HG02840 (cell line): ENCODE measurements around the gene MSRB2.

Experiments
- ATAC-seq: cut with Tn5 transposase; IDR thresholded peaks from one replicate; pipeline ENCODE4 v1.9.1; 2021; ENCODE audit warnings: mild to moderate bottlenecking, moderate library complexity, moderate number of reproducible peaks; ENCODE audit not compliant: unreplicated experiment, low FRiP score

Gene MSRB2

DNA sequence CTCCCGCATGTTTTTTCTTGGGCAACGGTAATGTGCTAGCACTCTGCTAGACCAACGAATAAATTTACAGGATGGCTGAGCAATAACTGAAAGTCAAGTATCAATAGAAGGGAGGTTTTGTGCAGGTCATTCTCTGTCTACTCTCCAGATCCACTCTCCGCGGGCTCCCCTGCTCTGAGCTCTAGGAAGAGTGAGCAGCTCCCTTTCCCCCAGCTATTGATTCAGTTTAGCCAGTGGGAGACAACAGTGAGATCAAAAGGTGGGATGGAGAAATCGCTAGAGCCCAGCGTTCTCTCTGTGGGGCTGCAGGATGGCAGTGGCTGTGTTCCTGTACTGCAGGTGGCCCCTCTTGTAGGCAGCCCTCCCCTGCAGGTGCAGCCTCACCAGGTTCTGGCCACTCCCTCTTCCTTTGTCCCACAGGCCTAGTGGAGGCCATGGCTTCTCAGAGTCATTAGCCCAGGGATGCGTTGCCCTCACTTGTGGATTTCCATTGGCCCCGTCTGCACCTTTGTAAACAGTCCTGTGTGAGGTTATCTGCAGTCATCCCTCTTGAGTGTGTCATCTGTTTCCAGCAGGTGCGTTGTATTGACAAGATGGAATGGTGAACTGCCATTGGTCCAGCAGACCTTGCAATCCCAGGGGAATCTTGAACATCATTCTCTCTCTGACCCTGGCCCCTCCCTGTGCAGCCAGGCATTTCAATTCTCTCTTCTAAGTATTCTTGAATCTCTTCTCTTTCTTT lies 11.1 kb downstream of the MSRB2 start:
- ATAC-seq, result no peak

- no peak for ATAC-seq
Measured at GRCh38 chr10:23110722-23111516, 15.5 kb downstream of the MSRB2 start.

GRCh38 chr10:23111517-23112286 lies 16.3 kb downstream of the MSRB2 start:
- ATAC-seq, result no peak

- ATAC-seq, result no peak
Measured at GRCh38 chr10:23114228-23114850, 19.0 kb downstream of the MSRB2 start.

GRCh38 chr10:23116486-23117205 lies 21.3 kb downstream of the MSRB2 start:
- ATAC-seq, result no peak

GRCh38 chr10:23120001-23120934 lies 24.9 kb downstream of the MSRB2 start:
- no peak for ATAC-seq

DNA sequence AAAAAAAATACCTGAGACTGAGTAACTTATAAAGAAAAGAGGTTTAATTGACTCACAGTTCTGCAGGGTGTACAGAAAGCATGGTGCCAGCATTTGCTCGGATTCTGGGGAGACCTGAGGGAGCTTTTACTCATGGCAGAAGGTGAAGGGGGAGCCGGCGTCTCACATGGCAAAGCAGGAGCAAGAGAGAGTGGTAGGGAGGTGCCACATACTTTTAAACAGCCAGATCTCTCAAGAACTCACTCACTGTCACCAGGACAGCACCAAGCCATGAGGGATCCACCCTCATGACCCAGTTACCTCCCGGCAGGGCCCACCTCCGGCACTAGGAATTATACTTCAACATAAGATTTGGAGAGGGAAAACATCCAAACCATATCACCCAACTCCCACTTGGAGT lies 25.8 kb downstream of the MSRB2 start:
- no peak for ATAC-seq

GRCh38 chr10:23136462-23136861 lies 41.1 kb downstream of the MSRB2 start:
- ATAC-seq, result no peak

DNA sequence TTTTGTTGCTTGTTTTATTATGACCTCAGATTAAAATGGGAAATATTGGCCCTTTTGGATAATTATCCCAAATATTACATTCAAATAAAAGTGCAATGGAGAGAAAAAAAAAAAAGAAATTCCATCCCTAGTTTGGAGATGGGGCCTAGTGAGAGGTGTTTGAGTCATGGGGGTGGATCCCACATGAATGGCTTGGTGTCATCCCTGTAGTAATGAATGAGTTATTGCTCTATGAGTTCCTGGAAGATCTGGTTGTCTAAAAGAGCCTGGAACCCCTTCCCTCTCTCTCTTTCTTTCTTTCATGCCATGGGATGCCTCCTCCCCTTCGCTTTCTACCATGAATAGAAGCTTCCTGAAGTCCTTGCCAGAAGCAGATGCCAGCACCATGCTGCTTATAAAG lies 44.3 kb downstream of the MSRB2 start:
- no peak for ATAC-seq

GRCh38 chr10:23141995-23142394 lies 46.6 kb downstream of the MSRB2 start:
- no peak for ATAC-seq

DNA sequence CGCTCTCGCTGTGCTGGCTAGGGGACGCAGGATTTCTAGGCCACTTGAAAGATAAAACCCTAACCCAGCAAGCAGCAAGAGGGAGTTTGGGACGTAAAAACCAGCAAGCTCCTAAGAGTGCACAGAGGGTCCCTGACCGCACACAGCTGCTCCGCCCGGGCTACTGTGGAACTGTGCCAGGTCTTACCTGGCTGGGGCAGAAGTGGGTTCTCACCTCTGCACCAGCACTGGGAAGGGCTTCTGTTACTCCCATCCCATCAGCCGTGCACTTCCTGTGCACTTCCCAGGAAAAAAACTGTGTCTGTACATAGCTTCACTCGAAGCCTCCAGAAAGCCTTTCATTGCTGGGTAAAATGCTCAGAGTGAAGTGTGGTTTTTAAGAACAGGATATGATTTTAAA lies 50.9 kb downstream of the MSRB2 start:
- ATAC-seq, result no peak

- no peak for ATAC-seq
Measured at GRCh38 chr10:23147035-23147434, 51.7 kb downstream of the MSRB2 start.

GRCh38 chr10:23148214-23148613 lies 52.8 kb downstream of the MSRB2 start:
- no peak for ATAC-seq

GRCh38 chr10:23150091-23150490 lies 54.7 kb downstream of the MSRB2 start:
- no peak for ATAC-seq

DNA sequence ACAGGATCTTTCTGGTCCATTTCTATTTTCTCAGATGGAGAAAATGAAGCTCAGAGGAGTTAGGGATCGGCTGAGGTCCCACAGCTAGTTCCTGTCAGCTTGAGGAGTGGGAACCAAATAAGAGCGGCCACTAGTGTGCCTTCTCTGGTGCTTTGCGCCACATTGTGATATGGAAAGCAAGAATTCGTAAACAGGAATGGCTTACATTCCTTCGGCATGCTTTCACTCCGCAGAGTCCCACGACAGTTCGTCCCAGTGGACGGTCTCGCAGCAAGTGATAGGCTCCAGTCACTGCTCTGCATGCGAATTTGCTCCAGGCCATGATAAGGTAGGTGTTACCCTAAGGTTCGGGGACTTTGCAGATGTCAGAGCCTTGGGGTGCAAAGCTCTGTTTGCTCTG lies 55.2 kb downstream of the MSRB2 start:
- no peak for ATAC-seq

GRCh38 chr10:23151071-23151470 lies 55.7 kb downstream of the MSRB2 start:
- no peak for ATAC-seq

DNA sequence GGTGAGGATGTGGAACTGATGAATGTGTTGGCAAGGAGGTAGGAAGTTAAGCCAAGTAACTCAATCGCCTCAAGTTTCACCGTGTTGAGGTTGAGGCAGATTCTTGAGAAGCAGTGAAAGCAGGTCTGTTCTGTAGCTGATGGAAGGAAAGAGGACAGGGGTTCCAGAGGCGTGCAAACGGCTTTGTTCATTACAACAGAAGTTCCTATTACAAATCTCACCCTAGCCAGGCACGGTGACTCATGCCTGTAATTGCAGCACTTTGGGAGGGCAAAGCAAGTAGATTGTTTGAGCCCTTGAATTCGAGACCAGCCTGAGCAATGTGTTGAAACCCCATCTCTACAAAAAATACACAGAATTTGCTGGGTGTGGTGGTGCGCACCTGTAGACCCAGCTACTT lies 59.8 kb downstream of the MSRB2 start:
- ATAC-seq, result no peak

- ATAC-seq, result no peak
Measured at GRCh38 chr10:23156447-23157150, 61.2 kb downstream of the MSRB2 start.
